ENCODE results near the gene ZC3HAV1.
"Not testable (repeated sequence)": the region's sequence is repeated elsewhere in the genome, so short reads cannot be mapped to it uniquely, and the experiment has no call there.

DNA sequence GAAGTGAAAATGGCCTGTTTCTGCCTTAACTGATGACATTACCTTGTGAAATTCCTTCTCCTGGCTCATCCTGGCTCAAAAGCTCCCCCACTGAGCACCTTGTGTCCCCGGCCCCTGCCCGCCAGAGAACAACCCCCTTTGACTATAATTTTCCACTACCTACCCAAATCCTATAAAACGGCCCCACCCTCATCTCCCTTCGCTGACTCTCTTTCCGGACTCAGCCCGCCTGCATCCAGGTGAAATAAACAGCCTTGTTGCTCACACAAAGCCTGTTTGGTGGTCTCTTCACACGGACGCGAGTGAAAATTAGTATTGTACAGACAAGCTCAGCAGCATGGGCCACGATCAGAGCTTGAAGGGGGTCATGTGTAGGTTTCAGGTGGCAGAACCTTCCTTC lies 16.0 kb downstream of the ZC3HAV1 start:
- TF ChIP-seq, protein P1, sequence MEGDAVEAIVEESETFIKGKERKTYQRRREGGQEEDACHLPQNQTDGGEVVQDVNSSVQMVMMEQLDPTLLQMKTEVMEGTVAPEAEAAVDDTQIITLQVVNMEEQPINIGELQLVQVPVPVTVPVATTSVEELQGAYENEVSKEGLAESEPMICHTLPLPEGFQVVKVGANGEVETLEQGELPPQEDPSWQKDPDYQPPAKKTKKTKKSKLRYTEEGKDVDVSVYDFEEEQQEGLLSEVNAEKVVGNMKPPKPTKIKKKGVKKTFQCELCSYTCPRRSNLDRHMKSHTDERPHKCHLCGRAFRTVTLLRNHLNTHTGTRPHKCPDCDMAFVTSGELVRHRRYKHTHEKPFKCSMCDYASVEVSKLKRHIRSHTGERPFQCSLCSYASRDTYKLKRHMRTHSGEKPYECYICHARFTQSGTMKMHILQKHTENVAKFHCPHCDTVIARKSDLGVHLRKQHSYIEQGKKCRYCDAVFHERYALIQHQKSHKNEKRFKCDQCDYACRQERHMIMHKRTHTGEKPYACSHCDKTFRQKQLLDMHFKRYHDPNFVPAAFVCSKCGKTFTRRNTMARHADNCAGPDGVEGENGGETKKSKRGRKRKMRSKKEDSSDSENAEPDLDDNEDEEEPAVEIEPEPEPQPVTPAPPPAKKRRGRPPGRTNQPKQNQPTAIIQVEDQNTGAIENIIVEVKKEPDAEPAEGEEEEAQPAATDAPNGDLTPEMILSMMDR (IDR thresholded peaks at IDR 0.05; ENCODE audit: insufficient read depth, low read length): not testable (repeated sequence)
- not testable (repeated sequence) for TF ChIP-seq POLR2AphosphoS5 (IDR thresholded peaks at IDR 0.05; ENCODE audit: low read depth); GABPA (IDR thresholded peaks at IDR 0.05; ENCODE audit: low read depth); SPI1 (IDR thresholded peaks at IDR 0.05; ENCODE audit: borderline replicate concordance, low read depth)

Measured in HL-60 (cell line).